GM23338 (cell line): ENCODE results near the gene SYP. TPM values are rescaled to one million over a fixed set of nuclear protein-coding genes. Genes with fewer than 3 reads are reported as not detected.

Experiments used
- ATAC-seq: fragments of 200-7000 bp; cut with Tn5 transposase; 3 replicates; pipeline ENCODE4 v1.9.1; 2020
- DNase-seq: peaks from one replicate; pipeline ENCODE4 v3.0.0-alpha.2; 2015; ENCODE audit warnings: low spot score
- H2AFZ ChIP-seq: fragments of 200-600 bp; sonication (generic); 2 replicates; pipeline ENCODE4 v1.8.0; 2016; ENCODE audit warnings: antibody characterized with exemption, mild to moderate bottlenecking, moderate library complexity
- H3F3A ChIP-seq: fragments of 200-600 bp; sonication (generic); replicated peaks from 2 replicates; pipeline ENCODE4 v1.8.0; 2017; ENCODE audit warnings: antibody characterized with exemption, mixed run types, low read depth
- H3K27ac ChIP-seq: fragments of 200-600 bp; sonication (generic); 2 replicates; pipeline ENCODE4 v1.6.1; 2016; ENCODE audit warnings: low read depth
- H3K27me3 ChIP-seq: fragments of 200-600 bp; sonication (generic); 2 replicates; pipeline ENCODE4 v1.8.0; 2016; ENCODE audit warnings: mild to moderate bottlenecking, mixed run types, moderate library complexity; ENCODE audit not compliant: insufficient read depth
- H3K36me3 ChIP-seq: fragments of 200-600 bp; sonication (generic); 2 replicates; pipeline ENCODE4 v1.8.0; 2016; ENCODE audit warnings: mild to moderate bottlenecking; ENCODE audit not compliant: insufficient read depth
- H3K4me1 ChIP-seq: fragments of 200-600 bp; sonication (generic); 2 replicates; pipeline ENCODE4 v1.8.0; 2016; ENCODE audit warnings: mild to moderate bottlenecking, moderate library complexity; ENCODE audit not compliant: insufficient read depth
- H3K4me2 ChIP-seq: fragments of 200-600 bp; sonication (generic); 2 replicates; pipeline ENCODE4 v1.7.1; 2017; ENCODE audit warnings: mixed run types
- H3K4me3 ChIP-seq: fragments of 200-600 bp; sonication (generic); 2 replicates; pipeline ENCODE4 v1.6.1; 2016; ENCODE audit warnings: mixed run types
- H3K79me2 ChIP-seq: fragments of 200-600 bp; sonication (generic); replicated peaks from 2 replicates; pipeline ENCODE4 v1.8.0; 2017; ENCODE audit warnings: mild to moderate bottlenecking; ENCODE audit not compliant: insufficient read depth
- H3K9me2 ChIP-seq: fragments of 200-600 bp; sonication (generic); 2 replicates; pipeline ENCODE4 v1.8.0; 2017; ENCODE audit not compliant: insufficient read depth
- H4K20me1 ChIP-seq: fragments of 200-600 bp; sonication (generic); replicated peaks from 2 replicates; pipeline ENCODE4 v1.8.0; 2017; ENCODE audit warnings: mild to moderate bottlenecking; ENCODE audit not compliant: insufficient read depth
- H3K27ac Mint-ChIP-seq: 2 replicates; pipeline ENCODE4 v1.8.0; 2020; ENCODE audit warnings: inconsistent platforms, mild to moderate bottlenecking, moderate library complexity, mixed read lengths
- H3K27me3 Mint-ChIP-seq: 3 replicates; pipeline ENCODE4 v1.8.0; 2022; ENCODE audit warnings: low read depth, mild to moderate bottlenecking, moderate library complexity, mixed read lengths, inconsistent platforms; ENCODE audit not compliant: insufficient read depth, poor library complexity
- H3K36me3 Mint-ChIP-seq: 3 replicates; pipeline ENCODE4 v1.8.0; 2021; ENCODE audit warnings: low read depth, mild to moderate bottlenecking, inconsistent platforms, moderate library complexity, mixed read lengths
- H3K4me1 Mint-ChIP-seq: 3 replicates; pipeline ENCODE4 v1.8.0; 2020; ENCODE audit warnings: mild to moderate bottlenecking, inconsistent platforms, mixed read lengths
- H3K4me3 Mint-ChIP-seq: 3 replicates; pipeline ENCODE4 v1.8.0; 2021; ENCODE audit warnings: moderate library complexity, mild to moderate bottlenecking, inconsistent platforms, mixed read lengths
- H3K9me3 Mint-ChIP-seq: 3 replicates; pipeline ENCODE4 v1.8.0; 2020; ENCODE audit warnings: moderate library complexity, mild to moderate bottlenecking, inconsistent platforms, mixed read lengths
- CREB1 ChIP-seq: fragments of 250-450 bp; sonication (Bioruptor Pico); IDR thresholded peaks from 2 replicates; pipeline ENCODE4 v1.5.0; 2020; ENCODE audit warnings: low read depth, mild to moderate bottlenecking, moderate library complexity
- EZH2 ChIP-seq: fragments of 200-600 bp; sonication (generic); IDR thresholded peaks from one replicate; pipeline ENCODE4 v1.8.0; 2017; ENCODE audit warnings: antibody characterized with exemption, mild to moderate bottlenecking, low read depth; ENCODE audit not compliant: unreplicated experiment
- EZH2phosphoT487 ChIP-seq: fragments of 200-600 bp; sonication (generic); IDR thresholded peaks from one replicate; pipeline ENCODE4 v1.8.1; 2018; ENCODE audit warnings: antibody characterized with exemption; ENCODE audit not compliant: unreplicated experiment
- JUNB ChIP-seq: IDR thresholded peaks from one replicate; pipeline ENCODE4 v1.6.1; 2016; ENCODE audit warnings: antibody characterized with exemption; ENCODE audit not compliant: unreplicated experiment
- NANOG ChIP-seq: IDR thresholded peaks from 2 replicates; pipeline ENCODE4 v1.6.1; 2016; ENCODE audit warnings: antibody characterized with exemption, borderline replicate concordance
- POLR2AphosphoS5 ChIP-seq: IDR thresholded peaks from 2 replicates; pipeline ENCODE4 v1.6.1; 2016; ENCODE audit warnings: antibody characterized with exemption, low read depth
- STAT1 ChIP-seq: IDR thresholded peaks from one replicate; pipeline ENCODE4 v1.6.1; 2016; ENCODE audit warnings: antibody characterized with exemption; ENCODE audit not compliant: unreplicated experiment
- ZNF114 ChIP-seq: fragments of 250-450 bp; sonication (Bioruptor Pico); IDR thresholded peaks from 2 replicates; pipeline ENCODE4 v1.5.0; 2020; ENCODE audit warnings: mild to moderate bottlenecking, moderate library complexity
- ZNF331 ChIP-seq: fragments of 250-450 bp; sonication (Bioruptor Pico); IDR thresholded peaks from 2 replicates; pipeline ENCODE4 v1.5.0; 2020; ENCODE audit warnings: low read depth, mild to moderate bottlenecking, moderate library complexity
- polyA plus RNA-seq: library from polyadenylated mRNA; unstranded; fragments of >200 nt; fragmentation: Nextera tagmentation; extraction: Ambion mirVana; gene quantifications from 2 replicates; pipeline ENCODE4 v1.2.1, GENCODE V29; 2016
- total RNA-seq: library from RNA; depleted of rRNA; stranded (reverse); fragments of >200 nt; shearing (Covaris generic); gene quantifications from 2 replicates; pipeline ENCODE4 v1.2.3, GENCODE V29; 2014
- TF ChIP-seq, protein P1 (sequence below): fragments of 250-450 bp; sonication (Bioruptor Pico); IDR thresholded peaks from 2 replicates; pipeline ENCODE4 v1.5.0; 2020; ENCODE audit warnings: mild to moderate bottlenecking, moderate library complexity
- TF ChIP-seq, protein P2 (sequence below): IDR thresholded peaks from 2 replicates; pipeline ENCODE4 v1.6.1; 2016; ENCODE audit warnings: antibody characterized with exemption
- TF ChIP-seq, protein P3 (sequence below), 2 experiments: fragments of 200-600 bp in 1 of 2; sonication (generic) in 1 of 2; conservative IDR thresholded peaks; 2 replicates each; pipeline versions ENCODE4 v1.5.1 to v1.6.1; 2016 to 2017; ENCODE audit warnings: antibody characterized with exemption in 2 of 2, low read depth in 2 of 2, mild to moderate bottlenecking in 2 of 2, moderate library complexity in 1 of 2
- TF ChIP-seq, protein P4 (sequence below): IDR thresholded peaks from one replicate; pipeline ENCODE4 v1.6.1; 2018; ENCODE audit warnings: antibody characterized with exemption; ENCODE audit not compliant: unreplicated experiment

Gene SYP
- total and polyA plus RNA-seq, 2 experiments from 2014 or later: 3.7 to 9.1 TPM

DNA sequence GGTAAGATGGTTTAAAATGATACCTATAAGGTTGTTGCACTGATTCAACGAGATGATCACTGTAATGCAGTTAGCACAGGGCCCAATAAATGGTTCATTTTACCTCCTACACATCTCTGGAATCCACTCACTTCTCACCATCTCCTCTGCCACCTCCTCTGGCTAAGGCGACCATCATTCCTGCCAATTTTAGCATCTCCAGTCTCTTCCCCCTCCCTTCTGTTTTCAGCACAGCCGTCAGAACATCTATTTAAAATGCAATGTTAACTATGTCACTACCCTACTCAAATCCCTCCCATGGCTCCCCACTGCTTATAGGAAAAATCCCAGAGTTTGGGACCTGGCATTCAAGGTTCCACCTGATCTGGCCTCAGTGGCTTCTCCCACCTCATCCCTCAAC lies 3.5 kb upstream of the SYP start:
- Mint-ChIP-seq H3K9me3 (no peaks in the 10 kb centered on the region), H3K27ac (no peak overlapping the region), H3K27me3 (peaks cover 6% of the 10 kb centered on the region), H3K36me3 (no peaks in the 10 kb centered on the region), H3K4me1 (peaks cover 9% of the 10 kb centered on the region), H3K4me3 (no peak overlapping the region)
- H3K4me2 ChIP-seq: no peak overlapping the region
- no peak overlapping the region for H3K4me3 ChIP-seq
- H3K27ac ChIP-seq: no peak overlapping the region
- no peaks in the 10 kb centered on the region for H3K9me2 ChIP-seq
- no peaks in the 10 kb centered on the region for H3K36me3 ChIP-seq
- ATAC-seq (no peak), DNase-seq (no peak)
- H3K79me2 ChIP-seq: no peaks in the 10 kb centered on the region
- H3K4me1 ChIP-seq: no peaks in the 10 kb centered on the region
- no peaks in the 10 kb centered on the region for H3K27me3 ChIP-seq
- H3F3A ChIP-seq: no peaks in the 10 kb centered on the region
- H4K20me1 ChIP-seq: no peaks in the 10 kb centered on the region
- no peak for TF ChIP-seq JUNB
- no peak for TF ChIP-seq NANOG
- TF ChIP-seq STAT1: no peak
- TF ChIP-seq, protein P1, sequence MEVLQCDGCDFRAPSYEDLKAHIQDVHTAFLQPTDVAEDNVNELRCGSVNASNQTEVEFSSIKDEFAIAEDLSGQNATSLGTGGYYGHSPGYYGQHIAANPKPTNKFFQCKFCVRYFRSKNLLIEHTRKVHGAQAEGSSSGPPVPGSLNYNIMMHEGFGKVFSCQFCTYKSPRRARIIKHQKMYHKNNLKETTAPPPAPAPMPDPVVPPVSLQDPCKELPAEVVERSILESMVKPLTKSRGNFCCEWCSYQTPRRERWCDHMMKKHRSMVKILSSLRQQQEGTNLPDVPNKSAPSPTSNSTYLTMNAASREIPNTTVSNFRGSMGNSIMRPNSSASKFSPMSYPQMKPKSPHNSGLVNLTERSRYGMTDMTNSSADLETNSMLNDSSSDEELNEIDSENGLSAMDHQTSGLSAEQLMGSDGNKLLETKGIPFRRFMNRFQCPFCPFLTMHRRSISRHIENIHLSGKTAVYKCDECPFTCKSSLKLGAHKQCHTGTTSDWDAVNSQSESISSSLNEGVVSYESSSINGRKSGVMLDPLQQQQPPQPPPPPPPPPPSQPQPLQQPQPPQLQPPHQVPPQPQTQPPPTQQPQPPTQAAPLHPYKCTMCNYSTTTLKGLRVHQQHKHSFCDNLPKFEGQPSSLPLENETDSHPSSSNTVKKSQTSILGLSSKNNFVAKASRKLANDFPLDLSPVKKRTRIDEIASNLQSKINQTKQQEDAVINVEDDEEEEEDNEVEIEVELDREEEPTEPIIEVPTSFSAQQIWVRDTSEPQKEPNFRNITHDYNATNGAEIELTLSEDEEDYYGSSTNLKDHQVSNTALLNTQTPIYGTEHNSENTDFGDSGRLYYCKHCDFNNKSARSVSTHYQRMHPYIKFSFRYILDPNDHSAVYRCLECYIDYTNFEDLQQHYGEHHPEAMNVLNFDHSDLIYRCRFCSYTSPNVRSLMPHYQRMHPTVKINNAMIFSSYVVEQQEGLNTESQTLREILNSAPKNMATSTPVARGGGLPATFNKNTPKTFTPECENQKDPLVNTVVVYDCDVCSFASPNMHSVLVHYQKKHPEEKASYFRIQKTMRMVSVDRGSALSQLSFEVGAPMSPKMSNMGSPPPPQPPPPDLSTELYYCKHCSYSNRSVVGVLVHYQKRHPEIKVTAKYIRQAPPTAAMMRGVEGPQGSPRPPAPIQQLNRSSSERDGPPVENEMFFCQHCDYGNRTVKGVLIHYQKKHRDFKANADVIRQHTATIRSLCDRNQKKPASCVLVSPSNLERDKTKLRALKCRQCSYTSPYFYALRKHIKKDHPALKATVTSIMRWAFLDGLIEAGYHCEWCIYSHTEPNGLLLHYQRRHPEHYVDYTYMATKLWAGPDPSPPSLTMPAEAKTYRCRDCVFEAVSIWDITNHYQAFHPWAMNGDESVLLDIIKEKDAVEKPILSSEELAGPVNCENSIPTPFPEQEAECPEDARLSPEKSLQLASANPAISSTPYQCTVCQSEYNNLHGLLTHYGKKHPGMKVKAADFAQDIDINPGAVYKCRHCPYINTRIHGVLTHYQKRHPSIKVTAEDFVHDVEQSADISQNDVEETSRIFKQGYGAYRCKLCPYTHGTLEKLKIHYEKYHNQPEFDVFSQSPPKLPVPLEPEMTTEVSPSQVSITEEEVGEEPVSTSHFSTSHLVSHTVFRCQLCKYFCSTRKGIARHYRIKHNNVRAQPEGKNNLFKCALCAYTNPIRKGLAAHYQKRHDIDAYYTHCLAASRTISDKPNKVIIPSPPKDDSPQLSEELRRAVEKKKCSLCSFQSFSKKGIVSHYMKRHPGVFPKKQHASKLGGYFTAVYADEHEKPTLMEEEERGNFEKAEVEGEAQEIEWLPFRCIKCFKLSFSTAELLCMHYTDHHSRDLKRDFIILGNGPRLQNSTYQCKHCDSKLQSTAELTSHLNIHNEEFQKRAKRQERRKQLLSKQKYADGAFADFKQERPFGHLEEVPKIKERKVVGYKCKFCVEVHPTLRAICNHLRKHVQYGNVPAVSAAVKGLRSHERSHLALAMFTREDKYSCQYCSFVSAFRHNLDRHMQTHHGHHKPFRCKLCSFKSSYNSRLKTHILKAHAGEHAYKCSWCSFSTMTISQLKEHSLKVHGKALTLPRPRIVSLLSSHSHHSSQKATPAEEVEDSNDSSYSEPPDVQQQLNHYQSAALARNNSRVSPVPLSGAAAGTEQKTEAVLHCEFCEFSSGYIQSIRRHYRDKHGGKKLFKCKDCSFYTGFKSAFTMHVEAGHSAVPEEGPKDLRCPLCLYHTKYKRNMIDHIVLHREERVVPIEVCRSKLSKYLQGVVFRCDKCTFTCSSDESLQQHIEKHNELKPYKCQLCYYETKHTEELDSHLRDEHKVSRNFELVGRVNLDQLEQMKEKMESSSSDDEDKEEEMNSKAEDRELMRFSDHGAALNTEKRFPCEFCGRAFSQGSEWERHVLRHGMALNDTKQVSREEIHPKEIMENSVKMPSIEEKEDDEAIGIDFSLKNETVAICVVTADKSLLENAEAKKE (CRISPR knock-in tag): no peak
- TF ChIP-seq, protein P2, sequence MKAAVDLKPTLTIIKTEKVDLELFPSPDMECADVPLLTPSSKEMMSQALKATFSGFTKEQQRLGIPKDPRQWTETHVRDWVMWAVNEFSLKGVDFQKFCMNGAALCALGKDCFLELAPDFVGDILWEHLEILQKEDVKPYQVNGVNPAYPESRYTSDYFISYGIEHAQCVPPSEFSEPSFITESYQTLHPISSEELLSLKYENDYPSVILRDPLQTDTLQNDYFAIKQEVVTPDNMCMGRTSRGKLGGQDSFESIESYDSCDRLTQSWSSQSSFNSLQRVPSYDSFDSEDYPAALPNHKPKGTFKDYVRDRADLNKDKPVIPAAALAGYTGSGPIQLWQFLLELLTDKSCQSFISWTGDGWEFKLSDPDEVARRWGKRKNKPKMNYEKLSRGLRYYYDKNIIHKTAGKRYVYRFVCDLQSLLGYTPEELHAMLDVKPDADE: no peak
- no peak for TF ChIP-seq ZNF331 (CRISPR knock-in tag)
- no peak for TF ChIP-seq EZH2
- TF ChIP-seq, protein P3, sequence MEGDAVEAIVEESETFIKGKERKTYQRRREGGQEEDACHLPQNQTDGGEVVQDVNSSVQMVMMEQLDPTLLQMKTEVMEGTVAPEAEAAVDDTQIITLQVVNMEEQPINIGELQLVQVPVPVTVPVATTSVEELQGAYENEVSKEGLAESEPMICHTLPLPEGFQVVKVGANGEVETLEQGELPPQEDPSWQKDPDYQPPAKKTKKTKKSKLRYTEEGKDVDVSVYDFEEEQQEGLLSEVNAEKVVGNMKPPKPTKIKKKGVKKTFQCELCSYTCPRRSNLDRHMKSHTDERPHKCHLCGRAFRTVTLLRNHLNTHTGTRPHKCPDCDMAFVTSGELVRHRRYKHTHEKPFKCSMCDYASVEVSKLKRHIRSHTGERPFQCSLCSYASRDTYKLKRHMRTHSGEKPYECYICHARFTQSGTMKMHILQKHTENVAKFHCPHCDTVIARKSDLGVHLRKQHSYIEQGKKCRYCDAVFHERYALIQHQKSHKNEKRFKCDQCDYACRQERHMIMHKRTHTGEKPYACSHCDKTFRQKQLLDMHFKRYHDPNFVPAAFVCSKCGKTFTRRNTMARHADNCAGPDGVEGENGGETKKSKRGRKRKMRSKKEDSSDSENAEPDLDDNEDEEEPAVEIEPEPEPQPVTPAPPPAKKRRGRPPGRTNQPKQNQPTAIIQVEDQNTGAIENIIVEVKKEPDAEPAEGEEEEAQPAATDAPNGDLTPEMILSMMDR (conservative IDR thresholded peaks at IDR 0.05; ENCODE audit: low read depth in 2 of 2): no peak
- TF ChIP-seq ZNF114 (CRISPR knock-in tag): no peak
- no peak for TF ChIP-seq CREB1 (CRISPR knock-in tag)
- TF ChIP-seq EZH2phosphoT487: no peak
- no peak for TF ChIP-seq POLR2AphosphoS5
- TF ChIP-seq, protein P4, sequence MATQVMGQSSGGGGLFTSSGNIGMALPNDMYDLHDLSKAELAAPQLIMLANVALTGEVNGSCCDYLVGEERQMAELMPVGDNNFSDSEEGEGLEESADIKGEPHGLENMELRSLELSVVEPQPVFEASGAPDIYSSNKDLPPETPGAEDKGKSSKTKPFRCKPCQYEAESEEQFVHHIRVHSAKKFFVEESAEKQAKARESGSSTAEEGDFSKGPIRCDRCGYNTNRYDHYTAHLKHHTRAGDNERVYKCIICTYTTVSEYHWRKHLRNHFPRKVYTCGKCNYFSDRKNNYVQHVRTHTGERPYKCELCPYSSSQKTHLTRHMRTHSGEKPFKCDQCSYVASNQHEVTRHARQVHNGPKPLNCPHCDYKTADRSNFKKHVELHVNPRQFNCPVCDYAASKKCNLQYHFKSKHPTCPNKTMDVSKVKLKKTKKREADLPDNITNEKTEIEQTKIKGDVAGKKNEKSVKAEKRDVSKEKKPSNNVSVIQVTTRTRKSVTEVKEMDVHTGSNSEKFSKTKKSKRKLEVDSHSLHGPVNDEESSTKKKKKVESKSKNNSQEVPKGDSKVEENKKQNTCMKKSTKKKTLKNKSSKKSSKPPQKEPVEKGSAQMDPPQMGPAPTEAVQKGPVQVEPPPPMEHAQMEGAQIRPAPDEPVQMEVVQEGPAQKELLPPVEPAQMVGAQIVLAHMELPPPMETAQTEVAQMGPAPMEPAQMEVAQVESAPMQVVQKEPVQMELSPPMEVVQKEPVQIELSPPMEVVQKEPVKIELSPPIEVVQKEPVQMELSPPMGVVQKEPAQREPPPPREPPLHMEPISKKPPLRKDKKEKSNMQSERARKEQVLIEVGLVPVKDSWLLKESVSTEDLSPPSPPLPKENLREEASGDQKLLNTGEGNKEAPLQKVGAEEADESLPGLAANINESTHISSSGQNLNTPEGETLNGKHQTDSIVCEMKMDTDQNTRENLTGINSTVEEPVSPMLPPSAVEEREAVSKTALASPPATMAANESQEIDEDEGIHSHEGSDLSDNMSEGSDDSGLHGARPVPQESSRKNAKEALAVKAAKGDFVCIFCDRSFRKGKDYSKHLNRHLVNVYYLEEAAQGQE: no peak
- H2AFZ ChIP-seq: no peak overlapping the region
